ENCODE measurements around the gene TSLP. TPM values are rescaled to one million over a fixed set of nuclear protein-coding genes. Genes with fewer than 3 reads are reported as not detected.

Gene TSLP
- total RNA-seq, 1 experiment from 2014 or later: 6.4 TPM

- ChIA-PET CTCF (no interaction called here), POLR2A (no interaction called here)
- Mint-ChIP-seq H3K27me3 (ENCODE audit: insufficient read depth, unreplicated experiment) (no peaks in the 10 kb centered on the region), H3K4me1 (ENCODE audit: insufficient read depth, unreplicated experiment) (no peaks in the 10 kb centered on the region), H3K9me3 (ENCODE audit: unreplicated experiment) (no peaks in the 10 kb centered on the region), H3K27ac (ENCODE audit: low read depth, unreplicated experiment) (peak overlapping the region; percentile 12), H3K36me3 (ENCODE audit: insufficient read depth, unreplicated experiment) (peaks cover 81% of the 10 kb centered on the region), H3K4me3 (ENCODE audit: unreplicated experiment) (no peak overlapping the region)
- no peak for DNase-seq (ENCODE audit: unreplicated experiment)
- no TSS peak for BruUV-seq (replicated peaks)
- TF ChIP-seq CTCF (IDR thresholded peaks at IDR 0.05; ENCODE audit: unreplicated experiment): no peak
- intact Hi-C loops (cut with micrococcal nuclease): no loop called here
These were observed 45.6 kb downstream of the TSLP start for GRCh38 chr5:111117136-111117535.

- Mint-ChIP-seq H3K4me1 (ENCODE audit: insufficient read depth, unreplicated experiment) (no peaks in the 10 kb centered on the region), H3K27me3 (ENCODE audit: insufficient read depth, unreplicated experiment) (no peaks in the 10 kb centered on the region), H3K27ac (ENCODE audit: low read depth, unreplicated experiment) (no peak overlapping the region), H3K9me3 (ENCODE audit: unreplicated experiment) (no peaks in the 10 kb centered on the region), H3K4me3 (ENCODE audit: unreplicated experiment) (no peak overlapping the region), H3K36me3 (ENCODE audit: insufficient read depth, unreplicated experiment) (peaks cover 80% of the 10 kb centered on the region)
- TF ChIP-seq CTCF (IDR thresholded peaks at IDR 0.05; ENCODE audit: unreplicated experiment): no peak
- POLR2A ChIA-PET: no interaction called here
- intact Hi-C loops (cut with micrococcal nuclease): no loop called here
- no TSS peak for BruUV-seq (replicated peaks)
- CTCF ChIA-PET: interaction anchor here (1.2 kb wide), 1 partner anchor 116 kb away, joined by 4 read pairs; no protein-coding TSS in a partner anchor
- DNase-seq (ENCODE audit: unreplicated experiment): no peak
These were observed 47.7 kb downstream of the TSLP start for GRCh38 chr5:111119221-111119620.

- Mint-ChIP-seq H3K9me3 (ENCODE audit: unreplicated experiment) (no peaks in the 10 kb centered on the region), H3K4me3 (ENCODE audit: unreplicated experiment) (no peak overlapping the region), H3K27ac (ENCODE audit: low read depth, unreplicated experiment) (no peak overlapping the region), H3K36me3 (ENCODE audit: insufficient read depth, unreplicated experiment) (peaks cover 74% of the 10 kb centered on the region), H3K27me3 (ENCODE audit: insufficient read depth, unreplicated experiment) (no peaks in the 10 kb centered on the region), H3K4me1 (ENCODE audit: insufficient read depth, unreplicated experiment) (no peaks in the 10 kb centered on the region)
- no TSS peak for BruUV-seq (replicated peaks)
- ChIA-PET POLR2A (no interaction called here), CTCF (no interaction called here)
- intact Hi-C loops (cut with micrococcal nuclease): no loop called here
- DNase-seq (ENCODE audit: unreplicated experiment): no peak
- no peak for TF ChIP-seq CTCF (IDR thresholded peaks at IDR 0.05; ENCODE audit: unreplicated experiment)
These were observed 48.3 kb downstream of the TSLP start for GRCh38 chr5:111119856-111120255.

DNA sequence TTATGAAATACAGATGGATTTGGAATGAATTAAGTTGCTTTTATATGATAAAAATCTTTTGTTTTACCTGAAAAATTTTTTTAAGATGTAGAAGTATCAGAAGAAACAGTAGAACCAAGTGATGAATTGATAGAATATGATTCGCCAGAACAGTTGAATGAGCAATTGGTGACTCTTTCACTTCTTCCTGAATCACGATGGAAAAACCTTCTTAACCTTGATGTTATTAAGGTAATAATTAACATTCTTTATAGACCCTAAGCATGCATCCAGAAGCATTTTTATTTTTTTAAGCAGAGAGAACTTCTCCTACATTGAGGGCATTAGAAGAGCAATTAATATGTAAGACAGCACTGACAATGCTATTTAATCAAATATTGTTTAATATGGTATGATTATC lies 49.4 kb downstream of the TSLP start:
- DNase-seq (ENCODE audit: unreplicated experiment): no peak
- no peak for TF ChIP-seq CTCF (IDR thresholded peaks at IDR 0.05; ENCODE audit: unreplicated experiment)
- Mint-ChIP-seq H3K4me3 (ENCODE audit: unreplicated experiment) (no peak overlapping the region), H3K9me3 (ENCODE audit: unreplicated experiment) (no peaks in the 10 kb centered on the region), H3K36me3 (ENCODE audit: insufficient read depth, unreplicated experiment) (peaks cover 83% of the 10 kb centered on the region), H3K27ac (ENCODE audit: low read depth, unreplicated experiment) (no peak overlapping the region), H3K4me1 (ENCODE audit: insufficient read depth, unreplicated experiment) (no peaks in the 10 kb centered on the region), H3K27me3 (ENCODE audit: insufficient read depth, unreplicated experiment) (no peaks in the 10 kb centered on the region)
- ChIA-PET CTCF (no interaction called here), POLR2A (no interaction called here)
- intact Hi-C loops (cut with micrococcal nuclease): no loop called here
- BruUV-seq (replicated peaks): no TSS peak
